Right lobe of liver (tissue), 4 donors: ENCODE data around the gene BEND7.

Experiments
- POLR2A ChIP-seq: fragments of 450-650 bp; IDR thresholded peaks from one replicate; pipeline ENCODE4 v1.6.1; 2017; ENCODE audit warnings: antibody characterized with exemption, mild to moderate bottlenecking
- TF ChIP-seq, protein P1 (sequence below), 4 donors: fragments of 200-600 bp in 3 of 4; fragments of 450-650 bp in 1 of 4; IDR thresholded peaks; one replicate each; pipeline versions ENCODE4 v1.5.1 to v1.8.0; 2016 to 2022; ENCODE audit warnings: antibody characterized with exemption in 4 of 4, mild to moderate bottlenecking in 2 of 4
- donor health status: DM: no; HTN: no; CAD: no.
- donor health status: DM: no; HTN: no; CAD: no.
- donor health status: DM: no; HTN: yes; CAD: no.

DNA sequence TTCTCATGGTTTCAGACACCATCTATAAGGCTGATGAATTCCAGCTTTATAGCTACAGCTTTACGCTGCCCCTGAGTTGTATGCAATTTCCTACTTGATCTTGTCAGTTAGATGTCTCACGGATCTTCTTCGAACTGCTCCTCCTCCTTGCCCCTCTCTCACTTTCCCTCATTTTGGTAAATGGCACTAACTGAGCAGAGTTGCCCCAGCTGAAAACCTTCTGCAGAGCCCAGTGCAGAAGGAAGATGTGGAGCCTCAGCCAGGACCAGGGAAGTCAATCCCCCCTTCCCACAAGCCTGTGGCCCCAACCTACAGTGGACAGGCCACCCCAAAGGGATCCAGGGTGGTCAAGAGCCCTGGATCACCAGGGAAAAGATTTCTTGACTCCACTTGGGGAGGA, 131.8 kb downstream of the BEND7 start:
- TF ChIP-seq, protein P1, sequence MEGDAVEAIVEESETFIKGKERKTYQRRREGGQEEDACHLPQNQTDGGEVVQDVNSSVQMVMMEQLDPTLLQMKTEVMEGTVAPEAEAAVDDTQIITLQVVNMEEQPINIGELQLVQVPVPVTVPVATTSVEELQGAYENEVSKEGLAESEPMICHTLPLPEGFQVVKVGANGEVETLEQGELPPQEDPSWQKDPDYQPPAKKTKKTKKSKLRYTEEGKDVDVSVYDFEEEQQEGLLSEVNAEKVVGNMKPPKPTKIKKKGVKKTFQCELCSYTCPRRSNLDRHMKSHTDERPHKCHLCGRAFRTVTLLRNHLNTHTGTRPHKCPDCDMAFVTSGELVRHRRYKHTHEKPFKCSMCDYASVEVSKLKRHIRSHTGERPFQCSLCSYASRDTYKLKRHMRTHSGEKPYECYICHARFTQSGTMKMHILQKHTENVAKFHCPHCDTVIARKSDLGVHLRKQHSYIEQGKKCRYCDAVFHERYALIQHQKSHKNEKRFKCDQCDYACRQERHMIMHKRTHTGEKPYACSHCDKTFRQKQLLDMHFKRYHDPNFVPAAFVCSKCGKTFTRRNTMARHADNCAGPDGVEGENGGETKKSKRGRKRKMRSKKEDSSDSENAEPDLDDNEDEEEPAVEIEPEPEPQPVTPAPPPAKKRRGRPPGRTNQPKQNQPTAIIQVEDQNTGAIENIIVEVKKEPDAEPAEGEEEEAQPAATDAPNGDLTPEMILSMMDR (IDR thresholded peaks at IDR 0.05) = no peak
- TF ChIP-seq POLR2A = no peak
